Measurements from ENCODE around the gene ZG16B.

- TF ChIP-seq CTCF (IDR thresholded peaks at IDR 0.05) (peak in 4 of 7 experiments; percentile 23 to 32 (median 26)), POLR2A (IDR thresholded peaks at IDR 0.05) (no peak), POLR2AphosphoS5 (IDR thresholded peaks at IDR 0.05) (no peak)
Observed at GRCh38 chr16:2854700-2855309, 24.7 kb downstream of the ZG16B start.
